Activated CD8-positive, alpha-beta memory T cell treated with anti-CD3 and anti-CD28 coated beads, Interleukin-2, amount 50 U/mL, for 1 hour (primary cell): Measurements from ENCODE around the gene CADPS.
"Not testable (repeated sequence)": the region's sequence is repeated elsewhere in the genome, so short reads cannot be mapped to it uniquely, and the experiment has no call there.

Experiments
- DNase-seq: peaks from one replicate; pipeline ENCODE4 v3.0.0-alpha.2; 2020; ENCODE audit errors: extremely low read depth

The CADPS gene

DNA sequence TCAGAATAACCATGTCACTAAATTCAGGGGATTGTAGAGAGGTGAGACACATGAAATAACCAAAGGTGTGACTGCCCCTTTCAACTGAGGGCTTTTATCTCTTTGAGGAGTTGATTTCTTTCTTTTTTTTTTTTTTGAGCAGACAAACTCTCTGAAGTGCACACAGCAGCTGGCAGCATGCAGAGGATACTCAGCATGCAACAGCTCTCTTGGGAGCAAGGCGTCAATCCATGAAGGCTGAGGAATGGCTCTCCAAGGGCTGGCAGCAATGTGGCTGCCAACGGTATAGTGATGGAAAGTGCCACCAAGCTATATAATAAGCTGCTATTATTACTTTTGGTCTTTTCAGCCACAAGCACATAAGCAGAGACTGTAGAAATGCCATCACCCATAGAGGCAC lies 275.2 kb downstream of the CADPS start:
- DNase-seq = no peak

DNA sequence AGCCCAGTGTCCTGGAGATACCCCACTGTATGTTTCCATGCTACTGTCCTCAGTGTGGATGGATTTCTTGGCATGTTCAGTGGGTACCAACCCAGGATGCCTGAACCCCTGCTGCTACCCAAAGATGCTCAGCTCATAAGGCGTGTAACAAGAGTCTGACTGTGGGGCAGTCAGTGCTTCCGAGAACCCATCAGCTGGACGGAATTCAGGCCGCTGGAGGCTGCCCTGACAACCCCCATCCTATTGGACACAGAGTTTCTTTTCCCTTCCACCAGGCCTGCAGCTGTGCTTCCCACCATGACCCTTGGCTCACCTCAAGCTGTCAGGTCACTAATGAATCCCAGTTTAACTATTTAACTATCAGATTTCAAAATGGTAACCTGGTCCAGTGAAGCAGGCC lies 277.7 kb downstream of the CADPS start:
- DNase-seq = no peak

GRCh38 chr3:62592408-62592807 lies 282.8 kb downstream of the CADPS start:
- no peak for DNase-seq

DNA sequence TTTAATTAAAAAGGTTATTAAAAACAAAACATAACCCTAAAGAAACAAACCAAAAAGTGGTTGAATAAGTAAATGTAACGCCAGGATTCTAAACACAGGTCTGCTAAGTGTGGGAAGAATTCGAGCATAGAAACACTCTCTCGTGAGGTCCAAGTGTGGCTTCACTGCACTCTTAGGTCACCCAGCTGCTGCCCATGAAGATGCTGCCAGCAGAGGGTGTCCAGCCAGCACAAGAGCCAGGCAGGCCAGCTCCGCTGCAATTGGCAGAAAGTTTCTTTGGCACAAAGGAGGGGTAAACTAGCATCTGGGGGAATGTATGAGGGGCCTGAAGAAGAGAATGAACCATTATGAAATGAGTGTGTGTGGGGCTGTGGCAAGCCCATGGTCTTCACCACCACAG lies 286.1 kb downstream of the CADPS start:
- no peak for DNase-seq

GRCh38 chr3:62587579-62588031 lies 287.6 kb downstream of the CADPS start:
- no peak for DNase-seq

DNA sequence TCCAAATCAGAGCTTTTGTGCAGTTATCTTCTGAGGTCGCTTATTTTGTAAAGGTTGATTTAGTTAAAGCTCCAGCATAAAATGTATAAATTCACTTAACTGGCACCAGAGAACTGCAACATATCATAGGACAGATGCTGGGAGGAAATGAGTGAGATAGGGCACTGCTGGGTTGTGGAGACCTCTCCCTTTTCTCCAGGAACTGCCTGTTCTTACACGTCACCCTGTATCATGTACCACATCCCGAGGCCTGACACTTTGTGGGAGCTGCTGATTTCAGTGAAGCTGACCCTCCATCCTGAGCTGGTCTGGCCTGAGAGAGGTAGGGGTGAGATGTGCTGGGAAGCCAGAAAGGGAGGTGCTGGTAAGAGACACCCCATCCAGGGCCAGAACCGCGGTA lies 288.0 kb downstream of the CADPS start:
- no peak for DNase-seq

DNA sequence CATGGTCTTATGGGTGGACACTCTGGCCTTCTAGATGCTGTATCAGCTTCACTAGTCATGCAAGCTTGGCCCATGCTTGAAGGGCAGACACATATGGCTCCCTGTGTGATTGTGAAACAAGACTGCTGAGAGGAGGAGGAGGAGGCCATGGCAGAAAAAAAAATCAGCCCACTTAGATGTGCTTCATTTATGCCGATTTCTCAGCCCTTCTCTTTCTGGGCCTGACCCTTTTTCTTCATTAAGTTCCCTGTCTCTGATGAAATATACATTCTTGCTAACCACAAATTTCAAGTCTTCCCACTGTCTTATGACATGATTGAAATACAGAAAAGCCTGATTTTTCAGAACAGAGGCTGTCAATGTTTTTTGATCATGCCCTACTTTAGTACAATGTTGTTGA lies 288.9 kb downstream of the CADPS start:
- DNase-seq = no peak

GRCh38 chr3:62585861-62586260 lies 289.4 kb downstream of the CADPS start:
- DNase-seq = no peak

- DNase-seq = no peak
These were observed 290.6 kb downstream of the CADPS start for GRCh38 chr3:62584636-62585035.

DNA sequence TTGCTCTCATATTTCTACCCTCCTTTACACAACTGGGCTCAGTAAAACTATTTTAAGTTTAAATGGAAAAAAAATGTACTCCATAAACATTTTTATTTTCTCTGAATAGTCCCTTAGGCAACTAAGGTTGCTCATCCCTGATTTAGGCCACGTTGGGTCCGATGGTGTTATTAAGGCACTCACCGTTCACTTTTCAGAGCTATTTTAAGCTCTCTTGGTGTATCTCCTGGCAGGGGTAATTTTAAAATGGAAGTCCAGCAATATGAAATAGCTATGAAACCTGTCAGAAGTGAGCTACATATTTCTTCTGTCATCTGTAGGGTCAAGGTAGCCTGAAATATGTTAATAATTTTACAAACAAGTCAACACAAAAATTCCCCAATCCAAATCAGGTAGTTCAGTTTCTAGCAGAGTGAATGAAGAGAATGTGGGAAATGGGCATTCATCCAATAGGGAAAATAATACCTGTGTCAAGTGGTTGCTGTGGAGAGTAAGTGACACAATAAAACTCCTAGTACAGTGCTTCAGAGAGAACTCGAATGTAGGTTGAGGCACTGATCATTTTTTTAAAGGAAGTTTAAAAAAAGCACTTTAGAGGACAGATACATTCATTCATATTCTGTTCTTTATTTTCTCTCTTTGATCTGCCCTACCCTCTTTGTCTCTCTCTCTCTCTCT lies 292.6 kb downstream of the CADPS start:
- DNase-seq = no peak

- not testable (repeated sequence) for DNase-seq
These were observed 294.7 kb downstream of the CADPS start for GRCh38 chr3:62580485-62580884.

DNA sequence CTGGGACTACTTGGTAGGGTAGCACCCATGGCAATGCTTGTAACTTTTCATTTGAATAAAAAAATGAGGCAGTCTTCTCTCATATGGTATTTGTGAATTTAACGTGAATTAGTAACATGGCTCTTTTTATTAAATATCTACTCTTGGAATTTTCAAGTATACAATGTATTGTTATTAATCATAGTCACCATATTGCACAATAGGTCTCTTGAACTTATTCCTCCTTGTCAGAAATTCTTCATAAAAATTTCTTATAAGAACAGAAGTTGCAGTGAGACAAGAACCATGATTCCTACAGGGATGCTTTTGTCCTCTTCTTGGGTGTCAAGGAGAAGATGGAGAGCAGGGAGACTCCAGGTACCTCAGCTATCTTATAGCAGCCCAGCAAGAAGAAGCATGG lies 298.1 kb downstream of the CADPS start:
- DNase-seq = no peak

DNA sequence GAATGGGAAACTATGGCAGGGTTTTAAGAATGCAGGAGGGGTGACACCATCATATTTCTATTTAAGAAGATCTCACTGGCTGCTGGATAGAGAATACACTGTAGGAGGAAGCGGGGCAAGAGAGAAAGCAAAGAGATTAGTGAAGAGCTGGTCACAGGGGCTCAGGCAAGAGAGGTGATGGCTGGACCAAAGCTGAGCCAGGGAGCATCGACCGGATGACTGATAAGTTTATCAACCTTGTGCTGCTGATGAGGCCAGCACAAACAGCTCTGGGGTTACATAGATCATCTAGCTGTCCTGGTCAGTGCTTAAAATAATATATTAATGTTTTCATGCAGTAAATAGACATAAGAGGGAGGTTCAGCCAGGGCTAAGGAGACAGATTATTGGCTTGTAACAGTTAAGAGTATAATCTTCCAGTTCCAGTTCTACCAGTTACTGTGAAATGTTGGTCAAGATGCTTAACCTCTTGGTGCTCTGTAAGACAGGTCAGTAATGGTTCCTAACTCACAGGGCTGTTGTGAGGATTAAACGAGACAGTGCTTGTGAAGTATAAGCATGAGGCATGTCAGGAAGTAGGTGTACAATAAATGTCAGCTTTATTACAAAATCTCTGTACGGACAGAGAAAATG lies 300.8 kb downstream of the CADPS start:
- no peak for DNase-seq

DNA sequence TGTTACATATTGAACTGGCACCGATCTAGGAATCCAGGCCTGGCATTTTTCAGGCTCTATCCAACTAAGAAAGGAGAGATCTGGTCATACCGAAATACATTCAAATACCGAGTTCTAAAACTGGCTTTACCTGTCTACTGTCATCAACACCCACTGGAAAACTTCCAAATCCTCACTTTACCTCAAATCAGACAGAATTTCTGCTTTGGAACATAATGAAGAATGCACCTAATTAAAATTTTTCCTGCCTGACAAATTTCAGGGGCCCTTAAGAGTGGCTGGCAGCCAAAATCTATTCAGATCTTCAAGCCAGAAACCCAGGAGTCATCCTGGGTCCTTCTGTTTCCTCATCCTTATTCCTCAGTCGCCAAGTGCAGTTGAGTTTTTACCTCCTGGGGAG lies 303.3 kb downstream of the CADPS start:
- DNase-seq = no peak

DNA sequence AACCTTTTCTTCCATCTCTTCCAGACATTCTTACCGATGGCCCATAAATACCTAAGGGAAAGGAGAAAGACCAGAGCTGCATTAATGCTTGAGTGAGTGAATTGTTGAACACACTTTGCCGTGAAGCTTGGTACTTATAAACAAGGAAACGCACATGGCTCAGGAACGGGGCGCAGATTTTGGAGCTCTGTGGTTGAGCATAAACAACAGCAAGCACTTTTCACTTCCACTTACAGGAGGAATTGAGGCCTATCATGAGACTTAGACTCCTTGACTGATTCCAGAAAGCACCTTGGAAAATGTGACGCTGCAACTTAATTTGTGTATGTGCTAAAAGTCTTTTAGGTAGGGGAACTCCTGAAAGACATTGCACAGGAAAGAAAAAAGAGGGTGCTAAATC lies 304.3 kb downstream of the CADPS start:
- DNase-seq = no peak

DNA sequence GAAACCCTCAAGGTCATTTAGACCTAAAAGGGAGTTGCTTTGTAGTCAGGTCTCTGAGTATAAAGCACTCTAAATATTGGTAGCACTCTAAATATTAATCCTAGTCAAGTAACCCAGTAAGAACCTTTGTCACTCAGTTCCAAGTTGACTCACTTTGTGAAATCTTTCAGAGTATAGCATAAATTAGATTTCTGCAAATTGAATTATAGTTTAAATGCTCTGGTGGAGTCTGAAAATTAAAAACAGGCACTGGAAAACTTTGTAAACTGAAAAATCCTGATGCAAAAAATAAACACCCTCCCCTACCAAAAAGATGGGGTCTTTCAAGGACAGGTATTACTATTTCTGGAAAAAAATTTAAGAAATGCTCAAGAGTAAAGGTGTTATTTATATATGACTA lies 305.6 kb downstream of the CADPS start:
- DNase-seq = no peak

DNA sequence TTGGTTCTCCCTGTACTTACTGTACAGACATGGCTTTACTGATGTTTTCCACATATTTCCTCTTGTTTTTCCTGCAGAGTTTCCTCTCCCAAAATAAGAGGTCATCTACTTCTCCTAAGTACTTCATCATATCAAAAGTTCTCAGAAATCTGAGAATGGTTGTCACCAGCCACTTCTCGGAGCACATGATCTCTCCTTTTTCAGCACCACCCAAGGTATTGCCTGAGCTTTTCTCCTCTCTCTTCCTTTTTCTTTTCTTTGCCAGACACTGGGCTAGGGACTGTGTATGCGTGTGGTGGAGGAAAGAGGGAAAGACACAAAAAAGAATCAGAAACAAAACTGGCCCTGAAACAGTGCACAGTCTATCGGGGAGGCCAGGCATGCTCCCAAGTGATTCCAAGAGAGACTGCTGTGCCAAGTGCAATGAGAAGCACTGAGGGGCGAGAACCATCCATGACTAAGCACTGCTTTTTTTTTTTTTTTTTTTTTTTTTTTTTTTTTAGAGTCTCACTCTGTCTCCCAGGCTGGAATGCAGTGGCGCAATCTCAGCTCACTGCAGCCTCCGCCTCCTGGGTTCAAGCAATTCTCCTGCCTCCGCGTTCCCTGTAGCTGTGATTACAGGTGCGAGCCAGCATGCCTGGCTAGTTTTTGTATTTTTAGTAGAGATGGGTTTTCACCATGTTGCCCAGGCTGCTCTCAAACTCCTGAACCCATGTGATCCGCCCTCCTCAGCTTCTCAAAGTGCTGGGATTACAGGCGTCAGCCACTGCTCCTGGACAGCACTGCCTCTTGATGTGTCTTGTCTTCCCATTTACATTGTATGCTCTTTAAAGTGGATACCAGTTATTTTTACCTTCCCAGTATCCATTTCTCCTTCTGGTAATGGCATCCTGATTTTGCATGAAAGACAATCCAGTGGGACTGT lies 307.9 kb downstream of the CADPS start:
- DNase-seq = no peak

DNA sequence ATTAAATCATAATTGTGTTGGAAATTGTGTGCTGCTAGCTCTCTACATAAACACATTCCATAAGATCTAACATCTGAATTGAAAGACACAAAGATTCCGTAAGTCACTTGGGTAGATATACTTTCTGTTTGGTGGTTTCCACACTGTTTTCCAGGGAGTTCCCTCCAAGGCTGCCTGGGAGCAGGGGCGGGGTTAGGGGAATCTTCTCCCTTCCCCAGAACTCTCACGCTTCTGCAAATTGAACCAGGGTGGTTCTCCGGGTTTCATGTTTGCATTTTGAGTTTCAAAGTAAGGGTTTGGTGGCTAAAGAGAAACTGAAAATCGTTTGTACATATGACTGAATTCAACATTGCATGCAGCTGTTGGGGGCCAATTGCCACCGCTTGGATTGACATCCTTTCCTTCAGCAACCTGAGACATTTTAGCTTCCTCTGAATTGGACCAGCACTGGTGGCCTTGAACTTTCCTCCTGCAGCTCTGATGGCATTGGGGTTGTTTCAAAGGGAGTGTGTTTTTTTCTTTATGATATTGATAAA lies 309.1 kb downstream of the CADPS start:
- no peak for DNase-seq

GRCh38 chr3:62562596-62562995 lies 312.6 kb downstream of the CADPS start:
- DNase-seq = no peak

GRCh38 chr3:62562017-62562416 lies 313.2 kb downstream of the CADPS start:
- DNase-seq = no peak

DNA sequence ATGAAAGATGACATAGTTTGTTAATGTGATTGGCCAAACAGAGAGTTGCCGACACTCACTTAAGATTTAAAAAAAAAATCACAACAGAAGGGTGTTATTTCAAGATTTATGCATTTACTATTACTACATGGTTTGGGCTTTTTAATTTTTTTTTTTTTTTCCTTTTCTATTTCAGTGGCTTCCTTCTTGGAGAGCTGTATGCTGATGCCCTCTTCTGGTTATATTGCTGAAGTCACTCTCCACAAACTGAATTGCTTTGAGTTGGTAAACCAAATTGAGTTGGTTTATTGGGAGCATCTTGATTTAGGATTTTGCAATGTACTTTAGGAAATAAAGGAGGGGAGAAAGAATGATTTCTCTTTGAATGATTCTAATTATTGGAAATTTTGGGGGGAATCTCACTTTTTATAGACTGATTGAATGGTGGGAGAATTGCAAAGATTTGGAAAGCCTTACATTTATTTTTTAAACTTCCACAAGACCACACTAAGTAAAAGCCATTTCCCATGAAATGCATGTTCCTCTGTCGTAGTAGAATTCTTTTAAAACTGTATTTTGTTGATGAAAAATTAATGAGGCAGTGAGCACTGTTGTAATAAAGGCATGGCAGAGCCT lies 315.3 kb downstream of the CADPS start:
- DNase-seq = no peak

- no peak for DNase-seq
These were observed 316.6 kb downstream of the CADPS start for GRCh38 chr3:62558549-62559112.
